SU-DHL-6 (cell line): ENCODE results near the gene C2orf92.

ENCODE experiments used
- H2AFZ ChIP-seq: fragments of 200-600 bp; sonication (generic); 2 replicates; pipeline ENCODE4 v1.6.1; 2014; ENCODE audit warnings: low read depth, mild to moderate bottlenecking, moderate library complexity, mixed read lengths, antibody characterized with exemption, low read length; ENCODE audit not compliant: severe bottlenecking
- H3F3A ChIP-seq: fragments of 200-600 bp; shearing (Covaris generic); 2 replicates; pipeline ENCODE4 v1.6.0; 2016; ENCODE audit warnings: antibody characterized with exemption, mild to moderate bottlenecking; ENCODE audit not compliant: insufficient read depth
- H3K27ac ChIP-seq: fragments of 200-600 bp; sonication (generic); 2 replicates; pipeline ENCODE4 v1.5.1; 2016; ENCODE audit warnings: low read depth, mild to moderate bottlenecking, low read length, moderate library complexity, mixed read lengths
- H3K27me3 ChIP-seq: fragments of 200-600 bp; sonication (generic), shearing (Covaris generic); 2 replicates; pipeline ENCODE4 v1.6.0; 2014; ENCODE audit warnings: mild to moderate bottlenecking, low read length
- H3K36me3 ChIP-seq: fragments of 200-600 bp; sonication (generic); 2 replicates; pipeline ENCODE4 v1.6.1; 2014; ENCODE audit warnings: mild to moderate bottlenecking, low read length, mixed read lengths
- H3K4me2 ChIP-seq: fragments of 300-600, 200-600 bp; shearing (Covaris generic), sonication (generic); 2 replicates; pipeline ENCODE4 v1.6.0; 2014; ENCODE audit warnings: low read length, low read depth, mild to moderate bottlenecking; ENCODE audit not compliant: poor library complexity, severe bottlenecking
- H3K4me3 ChIP-seq: fragments of 200-600 bp; sonication (generic); 2 replicates; pipeline ENCODE4 v1.5.1; 2014; ENCODE audit warnings: antibody characterized with exemption, low read length, mild to moderate bottlenecking, mixed read lengths; ENCODE audit not compliant: insufficient read depth, poor library complexity, severe bottlenecking
- H3K79me2 ChIP-seq: fragments of 200-600 bp; sonication (generic); 2 replicates; pipeline ENCODE4 v1.6.1; 2014; ENCODE audit warnings: mild to moderate bottlenecking, low read length, moderate library complexity; ENCODE audit not compliant: insufficient read depth
- H3K9ac ChIP-seq: fragments of 200-600 bp; sonication (generic); 2 replicates; pipeline ENCODE4 v1.7.0; 2014; ENCODE audit warnings: mild to moderate bottlenecking, low read length
- H3K9me2 ChIP-seq: fragments of 200-600 bp; sonication (generic); replicated peaks from 2 replicates; pipeline ENCODE4 v1.6.1; 2014; ENCODE audit warnings: low read length; ENCODE audit not compliant: insufficient read depth
- H3K9me3 ChIP-seq: fragments of 200-600 bp; sonication (generic); 2 replicates; pipeline ENCODE4 v1.6.1; 2014; ENCODE audit warnings: low read length, mixed read lengths; ENCODE audit not compliant: insufficient read depth
- H4K20me1 ChIP-seq: fragments of 200-600 bp; sonication (generic); 2 replicates; pipeline ENCODE4 v1.6.1; 2014; ENCODE audit warnings: low read depth, mild to moderate bottlenecking, antibody characterized with exemption, low read length, moderate library complexity, mixed read lengths
- CTCF ChIP-seq: fragments of 200-600 bp; sonication (generic); IDR thresholded peaks from one replicate; pipeline ENCODE4 v1.5.1; 2017; ENCODE audit warnings: antibody characterized with exemption, mild to moderate bottlenecking, low read length, moderate library complexity; ENCODE audit not compliant: insufficient read depth, poor library complexity, severe bottlenecking
- EZH2phosphoT487 ChIP-seq: fragments of 200-600 bp; sonication (generic), shearing (Covaris generic); conservative IDR thresholded peaks from 2 replicates; pipeline ENCODE4 v1.6.1; 2018; ENCODE audit warnings: mild to moderate bottlenecking, antibody characterized with exemption, low read length, moderate library complexity, mixed read lengths

The C2orf92 gene

GRCh38 chr2:97663626-97663961 is 5.9 kb upstream of the C2orf92 start:
- peak overlapping the region; percentile 57 for H3K27ac ChIP-seq

GRCh38 chr2:97663962-97664635 is 5.4 kb upstream of the C2orf92 start, which contains the start of gene ACTR1B:
Gene ACTR1B (minus strand): TSS chr2:97664044. CDS start chr2:97663890, 154 bp downstream.
- Histone ChIP-seq H3K9me3 (no peaks in the 10 kb centered on the region), H3K9ac (peak within 1 kb of the TSS; percentile 76), H4K20me1 (no peaks in the 10 kb centered on the region), H3K36me3 (no peaks in the 10 kb centered on the region), H3K4me2 (peak within 1 kb of the TSS; percentile 87), H3K27me3 (no peaks in the 10 kb centered on the region), H3K27ac (peak within 1 kb of the TSS; percentile 60), H2AFZ (peak within 1 kb of the TSS; percentile 93), H3K9me2 (no peaks in the 10 kb centered on the region), H3F3A (no peaks in the 10 kb centered on the region), H3K79me2 (peaks cover 29% of the 10 kb centered on the region), H3K4me3 (peak within 1 kb of the TSS; percentile 92)
- TF ChIP-seq EZH2phosphoT487: no peak
- peak; percentile 63 for TF ChIP-seq CTCF

More at GRCh38 chr2:97663626-97663961, 5.9 kb upstream of the C2orf92 start:
- Histone ChIP-seq H2AFZ (no peak overlapping the region), H3K9me2 (no peaks in the 10 kb centered on the region), H3K79me2 (peaks cover 29% of the 10 kb centered on the region), H3F3A (no peaks in the 10 kb centered on the region), H3K9me3 (no peaks in the 10 kb centered on the region), H4K20me1 (no peaks in the 10 kb centered on the region), H3K36me3 (no peaks in the 10 kb centered on the region), H3K27me3 (no peaks in the 10 kb centered on the region), H3K9ac (peak overlapping the region; percentile 76), H3K4me3 (peak overlapping the region; percentile 69), H3K4me2 (peak overlapping the region; percentile 79)
- TF ChIP-seq CTCF (no peak), EZH2phosphoT487 (no peak)

- Histone ChIP-seq H3K9me2 (no peaks in the 10 kb centered on the region), H3K4me2 (peak overlapping the region; percentile 87), H4K20me1 (no peaks in the 10 kb centered on the region), H3K27ac (peak overlapping the region; percentile 60; the same call in 1 of the 2 replicates), H2AFZ (peak overlapping the region; percentile 93), H3K36me3 (no peaks in the 10 kb centered on the region), H3K9me3 (no peaks in the 10 kb centered on the region), H3F3A (no peaks in the 10 kb centered on the region), H3K27me3 (no peaks in the 10 kb centered on the region), H3K9ac (peak overlapping the region; percentile 76), H3K4me3 (peak overlapping the region; percentile 92), H3K79me2 (peaks cover 29% of the 10 kb centered on the region)
- TF ChIP-seq EZH2phosphoT487 (no peak), CTCF (no peak)
These were observed 4.9 kb upstream of the C2orf92 start for GRCh38 chr2:97664636-97664970.
